ENCODE data around the gene SH3BP5. TPM values are rescaled to one million over a fixed set of nuclear protein-coding genes. Genes with fewer than 3 reads are reported as not detected.

Gene SH3BP5
- total RNA-seq, 1 donor from 2014 or later: 9.3 TPM

- Histone ChIP-seq H3K4me3 (ENCODE audit: low read depth, low read length) (no peak overlapping the region), H3K27me3 (ENCODE audit: control insufficient read depth, insufficient read depth, low read length) (no peaks in the 10 kb centered on the region), H3K36me3 (ENCODE audit: control insufficient read depth, insufficient read depth, low read length) (peaks cover 1% of the 10 kb centered on the region)
- no peak for DNase-seq (ENCODE audit: low read depth)
- no peak for TF ChIP-seq CTCF (IDR thresholded peaks at IDR 0.05; ENCODE audit: insufficient read depth, low read length, poor library complexity, severe bottlenecking)
These were observed 70.4 kb downstream of the SH3BP5 start for GRCh38 chr3:15262021-15262420.

GRCh38 chr3:15261274-15261673 lies 71.1 kb downstream of the SH3BP5 start:
- no peak for TF ChIP-seq CTCF (IDR thresholded peaks at IDR 0.05; ENCODE audit: insufficient read depth, low read length, poor library complexity, severe bottlenecking)
- no peak for DNase-seq (ENCODE audit: low read depth)
- H3K27me3 ChIP-seq (ENCODE audit: control insufficient read depth, insufficient read depth, low read length): no peaks in the 10 kb centered on the region
- no peak overlapping the region for H3K4me3 ChIP-seq (ENCODE audit: low read depth, low read length)
- peaks cover 1% of the 10 kb centered on the region for H3K36me3 ChIP-seq (ENCODE audit: control insufficient read depth, insufficient read depth, low read length)

- no peak for DNase-seq (ENCODE audit: low read depth)
- Histone ChIP-seq H3K4me3 (ENCODE audit: low read depth, low read length) (no peak overlapping the region), H3K36me3 (ENCODE audit: control insufficient read depth, insufficient read depth, low read length) (peaks cover 1% of the 10 kb centered on the region), H3K27me3 (ENCODE audit: control insufficient read depth, insufficient read depth, low read length) (no peaks in the 10 kb centered on the region)
- TF ChIP-seq CTCF (IDR thresholded peaks at IDR 0.05; ENCODE audit: insufficient read depth, low read length, poor library complexity, severe bottlenecking): no peak
These were observed 71.9 kb downstream of the SH3BP5 start for GRCh38 chr3:15260531-15260930.

- DNase-seq (ENCODE audit: low read depth): no peak
- Histone ChIP-seq H3K36me3 (ENCODE audit: control insufficient read depth, insufficient read depth, low read length) (peaks cover 1% of the 10 kb centered on the region), H3K4me3 (ENCODE audit: low read depth, low read length) (no peak overlapping the region), H3K27me3 (ENCODE audit: control insufficient read depth, insufficient read depth, low read length) (no peaks in the 10 kb centered on the region)
- TF ChIP-seq CTCF (IDR thresholded peaks at IDR 0.05; ENCODE audit: insufficient read depth, low read length, poor library complexity, severe bottlenecking): no peak
These were observed 73.7 kb downstream of the SH3BP5 start for GRCh38 chr3:15258720-15259119.

GRCh38 chr3:15256861-15257341 lies 75.5 kb downstream of the SH3BP5 start:
- Histone ChIP-seq H3K4me3 (ENCODE audit: low read depth, low read length) (no peak overlapping the region), H3K27me3 (ENCODE audit: control insufficient read depth, insufficient read depth, low read length) (no peaks in the 10 kb centered on the region), H3K36me3 (ENCODE audit: control insufficient read depth, insufficient read depth, low read length) (peaks cover 1% of the 10 kb centered on the region)
- no peak for DNase-seq (ENCODE audit: low read depth)
- TF ChIP-seq CTCF (IDR thresholded peaks at IDR 0.05; ENCODE audit: insufficient read depth, low read length, poor library complexity, severe bottlenecking): no peak

GRCh38 chr3:15255215-15255614 lies 77.2 kb downstream of the SH3BP5 start:
- DNase-seq (ENCODE audit: low read depth): no peak
- no peak for TF ChIP-seq CTCF (IDR thresholded peaks at IDR 0.05; ENCODE audit: insufficient read depth, low read length, poor library complexity, severe bottlenecking)
- H3K36me3 ChIP-seq (ENCODE audit: control insufficient read depth, insufficient read depth, low read length): peaks cover 1% of the 10 kb centered on the region
- no peaks in the 10 kb centered on the region for H3K27me3 ChIP-seq (ENCODE audit: control insufficient read depth, insufficient read depth, low read length)
- no peak overlapping the region for H3K4me3 ChIP-seq (ENCODE audit: low read depth, low read length)
